CD4-positive, alpha-beta T cell treated with Interleukin-17A for 4 hours (primary cell): ENCODE measurements around the gene PIGB.
A peak's percentile ranks its signal among the peaks of the same experiment; 100 is the strongest.
"Not testable (repeated sequence)": the region's sequence is repeated elsewhere in the genome, so short reads cannot be mapped to it uniquely, and the experiment has no call there.

Source experiments
- DNase-seq: peaks from one replicate; pipeline ENCODE4 v3.0.0-alpha.2; 2020; ENCODE audit warnings: mixed read lengths

The PIGB gene

GRCh38 chr15:55318588-55319494 is at the start of gene PIGB, which contains the start of gene PIGBOS1:
TSS of gene PIGB (plus strand) at chr15:55319222. CDS start at chr15:55319251, 29 bp downstream.
TSS of gene PIGBOS1 (minus strand) at chr15:55319123. CDS start at chr15:55317792, 1,331 bp downstream.
- peak; percentile 80 for DNase-seq

- DNase-seq = no peak
Measured at GRCh38 chr15:55270291-55270690, 48.7 kb upstream of the PIGB start.

GRCh38 chr15:55276324-55276723 is 42.7 kb upstream of the PIGB start:
- no peak for DNase-seq

GRCh38 chr15:55277116-55277564 is 41.9 kb upstream of the PIGB start:
- peak; percentile 65 for DNase-seq

GRCh38 chr15:55277715-55278114 is 41.3 kb upstream of the PIGB start:
- no peak for DNase-seq

GRCh38 chr15:55279100-55279745 is 39.8 kb upstream of the PIGB start:
- no peak for DNase-seq

- DNase-seq = peak; percentile 71
Measured at GRCh38 chr15:55279746-55280351, 39.2 kb upstream of the PIGB start.

GRCh38 chr15:55280589-55280988 is 38.4 kb upstream of the PIGB start:
- DNase-seq = peak; percentile 65

- DNase-seq = no peak
Measured at GRCh38 chr15:55281517-55282228, 37.3 kb upstream of the PIGB start.

- peak; percentile 22 for DNase-seq
Measured at GRCh38 chr15:55282284-55282833, 36.7 kb upstream of the PIGB start.

GRCh38 chr15:55283379-55284147 is 35.5 kb upstream of the PIGB start:
- DNase-seq = no peak

- no peak for DNase-seq
Measured at GRCh38 chr15:55284426-55284825, 34.6 kb upstream of the PIGB start.

GRCh38 chr15:55286442-55287189 is 32.4 kb upstream of the PIGB start:
- not testable (repeated sequence) for DNase-seq

GRCh38 chr15:55288006-55288717 is 30.9 kb upstream of the PIGB start:
- no peak for DNase-seq

- DNase-seq = peak; percentile 53
Measured at GRCh38 chr15:55289011-55289745, 29.8 kb upstream of the PIGB start.

- DNase-seq = peak; percentile 79
Measured at GRCh38 chr15:55289746-55290527, 29.1 kb upstream of the PIGB start, which contains the start of gene RAB27A. TSS of gene RAB27A (minus strand) at chr15:55289813. CDS start at chr15:55234934, 54,879 bp downstream.

- DNase-seq = peak; percentile 89
Measured at GRCh38 chr15:55290528-55291057, 28.4 kb upstream of the PIGB start.

- no peak for DNase-seq
Measured at GRCh38 chr15:55297315-55297714, 21.7 kb upstream of the PIGB start.
